Tibial nerve (tissue), 4 donors: ENCODE results near the gene OR2C3. TPM values are rescaled to one million over a fixed set of nuclear protein-coding genes. Genes with fewer than 3 reads are reported as not detected.

ENCODE experiments used
- DNase-seq, 2 donors: peaks; one replicate each; pipeline ENCODE4 v3.0.0-alpha.2; 2019; ENCODE audit warnings: low spot score in 2 of 2
- H3K27ac ChIP-seq, 4 donors: fragments of 200-600 bp; sonication (generic) in 3 of 4; one replicate each; pipeline ENCODE4 v1.5.1; 2017 to 2019; ENCODE audit warnings: mild to moderate bottlenecking in 1 of 4
- H3K27me3 ChIP-seq, 2 donors: fragments of 200-600 bp; sonication (generic) in 1 of 2; one replicate each; pipeline versions ENCODE4 v1.5.1 to v1.6.0; 2017 to 2019
- H3K36me3 ChIP-seq, 3 donors: fragments of 200-600 bp; sonication (generic); one replicate each; pipeline ENCODE4 v1.5.1; 2018 to 2019
- H3K4me1 ChIP-seq, 4 donors: fragments of 200-600 bp; sonication (generic) in 3 of 4; one replicate each; pipeline ENCODE4 v1.5.1; 2017 to 2019
- H3K4me3 ChIP-seq, 4 donors: fragments of 200-600 bp; sonication (generic) in 3 of 4; one replicate each; pipeline ENCODE4 v1.5.1; 2017 to 2019; ENCODE audit warnings: mild to moderate bottlenecking in 1 of 4, moderate library complexity in 1 of 4
- H3K9me3 ChIP-seq, 4 donors: fragments of 200-600 bp; sonication (generic) in 3 of 4; one replicate each; pipeline ENCODE4 v1.5.1; 2017 to 2019
- EP300 ChIP-seq, 2 donors: sonication (generic); formaldehyde crosslinking; IDR thresholded peaks; one replicate each; pipeline ENCODE4 v1.6.1; 2017; ENCODE audit warnings: antibody characterized with exemption in 2 of 2, mild to moderate bottlenecking in 1 of 2
- POLR2A ChIP-seq, 2 donors: fragments of 450-650 bp; IDR thresholded peaks; one replicate each; pipeline ENCODE4 v1.6.1; 2017; ENCODE audit warnings: antibody characterized with exemption in 2 of 2, mild to moderate bottlenecking in 2 of 2, moderate library complexity in 2 of 2
- WGBS, 2 donors: methylation state at CpG; one replicate each; pipeline ENCODE4 v1.1.5; 2018; 5-methylcytosine and 5-hydroxymethylcytosine counted together
- total RNA-seq, 4 donors: library from RNA; depleted of rRNA; stranded (reverse); fragments of >200 nt; gene quantifications; one replicate each; pipeline ENCODE4 v1.1.0, GENCODE V29; 2016
- TF ChIP-seq, protein P1 (sequence below), 5 experiments: fragments of 200-600 bp in 3 of 5; fragments of 450-650 bp in 2 of 5; sonication (generic) in 3 of 5; IDR thresholded peaks; one replicate each; pipeline ENCODE4 v1.5.1; 2016 to 2019; ENCODE audit warnings: antibody characterized with exemption in 5 of 5, mild to moderate bottlenecking in 3 of 5, moderate library complexity in 2 of 5

OR2C3 gene
- total RNA-seq: under 1 TPM in 1 of 4 donors, not detected in 3; 0.21 TPM

DNA sequence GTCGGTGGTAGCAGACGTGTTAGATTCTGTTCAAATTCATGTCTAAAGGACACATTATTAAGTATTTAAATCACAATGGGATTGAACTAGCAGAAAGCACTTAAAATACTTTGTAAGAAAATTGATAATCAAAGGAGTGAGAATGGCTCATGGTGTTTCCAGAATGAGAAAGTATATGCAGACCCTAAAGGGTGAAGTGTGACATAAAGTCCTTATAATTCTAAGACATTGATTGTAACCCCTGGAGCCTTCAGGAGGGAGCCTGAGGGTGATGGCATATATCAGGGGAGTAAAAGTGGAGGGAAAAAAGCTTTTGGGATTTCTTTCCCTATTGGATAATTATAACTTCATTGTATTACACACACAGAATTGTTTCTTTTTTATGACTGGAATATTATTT lies at the start of gene OR2C3:
TSS of gene OR2C3 (minus strand) at position 101 of the 400 bp plus-strand sequence. CDS start 3,929 bp downstream, outside the sequence.
- H3K36me3 ChIP-seq: no peaks in the 10 kb centered on the region
- DNase-seq: no peak
- H3K27me3 ChIP-seq: no peaks in the 10 kb centered on the region
- no peak for TF ChIP-seq POLR2A (IDR thresholded peaks at IDR 0.05)
- TF ChIP-seq, protein P1, sequence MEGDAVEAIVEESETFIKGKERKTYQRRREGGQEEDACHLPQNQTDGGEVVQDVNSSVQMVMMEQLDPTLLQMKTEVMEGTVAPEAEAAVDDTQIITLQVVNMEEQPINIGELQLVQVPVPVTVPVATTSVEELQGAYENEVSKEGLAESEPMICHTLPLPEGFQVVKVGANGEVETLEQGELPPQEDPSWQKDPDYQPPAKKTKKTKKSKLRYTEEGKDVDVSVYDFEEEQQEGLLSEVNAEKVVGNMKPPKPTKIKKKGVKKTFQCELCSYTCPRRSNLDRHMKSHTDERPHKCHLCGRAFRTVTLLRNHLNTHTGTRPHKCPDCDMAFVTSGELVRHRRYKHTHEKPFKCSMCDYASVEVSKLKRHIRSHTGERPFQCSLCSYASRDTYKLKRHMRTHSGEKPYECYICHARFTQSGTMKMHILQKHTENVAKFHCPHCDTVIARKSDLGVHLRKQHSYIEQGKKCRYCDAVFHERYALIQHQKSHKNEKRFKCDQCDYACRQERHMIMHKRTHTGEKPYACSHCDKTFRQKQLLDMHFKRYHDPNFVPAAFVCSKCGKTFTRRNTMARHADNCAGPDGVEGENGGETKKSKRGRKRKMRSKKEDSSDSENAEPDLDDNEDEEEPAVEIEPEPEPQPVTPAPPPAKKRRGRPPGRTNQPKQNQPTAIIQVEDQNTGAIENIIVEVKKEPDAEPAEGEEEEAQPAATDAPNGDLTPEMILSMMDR (IDR thresholded peaks at IDR 0.05): no peak
- no peak for TF ChIP-seq EP300 (IDR thresholded peaks at IDR 0.05)
- no peak within 1 kb of the TSS for H3K27ac ChIP-seq
- H3K4me1 ChIP-seq: no peaks in the 10 kb centered on the region
- no peak within 1 kb of the TSS for H3K4me3 ChIP-seq
- peaks cover 0 to 4% (median 0%) of the 10 kb centered on the region in 4 donors for H3K9me3 ChIP-seq
- 63 to 80% methylated on average over 2 of the region's 2 CpGs for WGBS, 2 donors

DNA sequence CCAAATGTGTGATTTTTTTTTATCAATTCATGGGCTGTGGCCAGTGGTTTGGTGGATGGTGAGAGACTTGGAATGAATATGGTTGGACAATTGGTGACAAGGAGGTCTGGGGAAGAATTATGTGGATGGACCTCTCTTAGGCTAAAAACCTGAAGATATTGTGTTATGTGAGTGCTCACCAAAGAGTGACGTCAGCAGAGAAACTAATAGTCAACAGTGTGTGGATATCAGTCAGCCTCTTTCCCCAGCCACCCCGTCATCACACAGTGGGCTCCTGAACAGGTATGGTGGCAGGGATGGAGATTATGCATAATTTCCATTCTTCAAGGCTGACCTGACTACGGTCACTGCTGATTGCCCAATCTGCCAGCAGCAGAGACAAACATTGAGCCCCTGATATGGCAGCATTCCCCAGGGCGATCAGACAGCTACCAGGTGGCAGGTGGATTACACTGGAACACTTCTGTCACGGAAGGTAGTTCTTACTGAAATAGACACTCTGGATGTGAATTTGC lies 42.8 kb upstream of the OR2C3 start:
- DNase-seq: no peak
- H3K27ac ChIP-seq: no peak overlapping the region
- H3K36me3 ChIP-seq: no peaks in the 10 kb centered on the region
- no peaks in the 10 kb centered on the region for H3K27me3 ChIP-seq
- H3K4me3 ChIP-seq: no peak overlapping the region
- H3K9me3 ChIP-seq: no peaks in the 10 kb centered on the region
- H3K4me1 ChIP-seq: no peaks in the 10 kb centered on the region
- WGBS, 2 donors: 87 to 96% methylated on average over 5 of the region's 5 CpGs
- TF ChIP-seq, protein P1 (IDR thresholded peaks at IDR 0.05): no peak
- no peak for TF ChIP-seq EP300 (IDR thresholded peaks at IDR 0.05)
- no peak for TF ChIP-seq POLR2A (IDR thresholded peaks at IDR 0.05)

DNA sequence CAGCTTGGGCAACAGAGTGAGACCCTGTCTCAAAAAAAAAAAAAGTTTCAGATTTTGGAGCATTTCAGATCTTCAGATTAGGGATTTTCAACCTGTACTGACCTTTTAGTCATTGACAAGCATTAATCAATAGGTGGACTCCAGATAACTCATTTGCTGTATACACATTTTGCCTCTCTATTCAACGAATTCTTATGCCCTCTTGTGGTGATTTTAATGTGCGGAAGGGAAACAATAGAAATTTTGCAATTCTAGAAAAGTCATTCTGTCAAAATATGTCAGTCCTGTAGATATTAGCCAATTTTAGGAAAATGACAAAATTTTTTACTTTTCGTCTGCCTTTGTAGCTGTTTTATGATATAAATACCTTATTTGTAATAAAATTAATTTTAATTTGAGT lies 40.3 kb upstream of the OR2C3 start:
- DNase-seq: no peak
- TF ChIP-seq, protein P1 (IDR thresholded peaks at IDR 0.05): peak in 1 of 5 experiments; percentile 28
- TF ChIP-seq EP300 (IDR thresholded peaks at IDR 0.05) (no peak), POLR2A (IDR thresholded peaks at IDR 0.05) (no peak)
- Histone ChIP-seq H3K9me3 (no peaks in the 10 kb centered on the region), H3K4me3 (no peak overlapping the region), H3K36me3 (no peaks in the 10 kb centered on the region), H3K27me3 (no peaks in the 10 kb centered on the region), H3K27ac (no peak overlapping the region), H3K4me1 (no peaks in the 10 kb centered on the region)
- 42 to 57% methylated on average over 3 of the region's 3 CpGs for WGBS, 2 donors

DNA sequence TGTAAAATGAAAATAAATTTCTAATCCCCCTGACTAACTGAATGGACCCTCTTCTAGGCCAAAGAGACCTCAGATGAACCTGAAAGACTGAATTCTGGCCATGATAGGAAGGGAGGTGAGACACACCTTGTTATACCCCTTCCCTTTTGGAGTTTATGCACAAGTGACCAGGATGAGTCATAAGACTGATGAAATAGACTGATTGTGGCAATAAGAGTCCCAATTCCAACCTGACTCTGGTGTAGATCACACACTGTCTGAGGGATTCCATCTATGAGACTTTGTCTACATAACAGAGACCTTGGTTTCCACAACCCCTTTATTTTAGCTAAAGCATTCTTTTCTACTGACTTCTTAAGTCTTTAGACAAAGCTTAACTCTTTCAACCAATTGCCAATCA lies 38.4 kb upstream of the OR2C3 start:
- TF ChIP-seq EP300 (IDR thresholded peaks at IDR 0.05) (no peak), POLR2A (IDR thresholded peaks at IDR 0.05) (no peak)
- TF ChIP-seq, protein P1 (IDR thresholded peaks at IDR 0.05): no peak
- peaks cover 0 to 7% (median 0%) of the 10 kb centered on the region in 4 donors for H3K9me3 ChIP-seq
- H3K36me3 ChIP-seq: no peaks in the 10 kb centered on the region
- no peak overlapping the region for H3K4me3 ChIP-seq
- H3K27me3 ChIP-seq: no peaks in the 10 kb centered on the region
- no peaks in the 10 kb centered on the region for H3K4me1 ChIP-seq
- no peak overlapping the region for H3K27ac ChIP-seq
- DNase-seq: no peak

DNA sequence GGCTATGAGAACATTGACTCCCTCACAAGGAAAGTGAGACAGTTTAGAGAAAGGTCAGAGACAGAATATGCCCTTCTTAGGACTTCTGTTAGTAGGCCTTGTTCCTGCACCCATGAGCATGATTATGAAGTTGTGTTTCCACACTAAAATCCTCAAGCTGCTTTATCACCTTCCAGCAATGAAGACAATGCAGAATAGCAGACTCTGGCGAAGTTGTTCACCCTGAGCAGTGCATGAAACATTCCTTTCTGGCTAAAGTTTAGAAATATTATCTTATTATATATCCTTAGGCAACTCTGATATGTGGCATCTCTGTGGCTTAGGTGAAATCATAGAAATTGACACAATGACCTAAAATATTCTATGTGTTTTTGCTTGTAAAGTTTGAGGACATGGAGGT lies 38.0 kb upstream of the OR2C3 start:
- DNase-seq: no peak
- H3K4me1 ChIP-seq: no peaks in the 10 kb centered on the region
- TF ChIP-seq, protein P1 (IDR thresholded peaks at IDR 0.05): no peak
- no peak for TF ChIP-seq POLR2A (IDR thresholded peaks at IDR 0.05)
- TF ChIP-seq EP300 (IDR thresholded peaks at IDR 0.05): no peak
- peaks cover 0 to 7% (median 0%) of the 10 kb centered on the region in 4 donors for H3K9me3 ChIP-seq
- no peak overlapping the region for H3K4me3 ChIP-seq
- H3K27ac ChIP-seq: no peak overlapping the region
- no peaks in the 10 kb centered on the region for H3K36me3 ChIP-seq
- no peaks in the 10 kb centered on the region for H3K27me3 ChIP-seq
- WGBS, 2 donors: 62 to 70% methylated on average over 1 of the region's 1 CpG
